Trophoblast cell (in vitro differentiated cells and primary cell): ENCODE data around the gene CT45A2.
"Not testable (repeated sequence)": the region's sequence is repeated elsewhere in the genome, so short reads cannot be mapped to it uniquely, and the experiment has no call there.

Experiments
- DNase-seq, 2 donors: peaks; one replicate each; pipeline ENCODE4 v3.0.0-alpha.2; 2016
- H2AFZ ChIP-seq: 2 replicates; pipeline ENCODE4 v1.6.1; 2013; ENCODE audit warnings: low read length, moderate library complexity, mild to moderate bottlenecking; ENCODE audit not compliant: insufficient read depth, poor library complexity
- H2AK5ac ChIP-seq: 2 replicates; pipeline ENCODE4 v1.6.1; 2013; ENCODE audit warnings: mild to moderate bottlenecking, low read length
- H2BK120ac ChIP-seq: 2 replicates; pipeline ENCODE4 v1.6.1; 2013; ENCODE audit warnings: low read length, mild to moderate bottlenecking, moderate library complexity; ENCODE audit not compliant: insufficient read depth, poor library complexity
- H2BK12ac ChIP-seq: 2 replicates; pipeline ENCODE4 v1.6.1; 2013; ENCODE audit warnings: mild to moderate bottlenecking, low read length, moderate library complexity
- H2BK5ac ChIP-seq: 2 replicates; pipeline ENCODE4 v1.6.1; 2013; ENCODE audit warnings: low read length, low read depth, moderate library complexity, mild to moderate bottlenecking; ENCODE audit not compliant: poor library complexity
- H3K14ac ChIP-seq: 2 replicates; pipeline ENCODE4 v1.6.1; 2013; ENCODE audit warnings: mild to moderate bottlenecking, low read length
- H3K18ac ChIP-seq: 2 replicates; pipeline ENCODE4 v1.6.1; 2013; ENCODE audit warnings: mild to moderate bottlenecking, low read length
- H3K23ac ChIP-seq: 2 replicates; pipeline ENCODE4 v1.6.1; 2013; ENCODE audit warnings: low read length
- H3K27ac ChIP-seq: 2 replicates; pipeline ENCODE4 v1.5.1; 2013; ENCODE audit warnings: low read depth, mild to moderate bottlenecking, inconsistent platforms, low read length, moderate library complexity
- H3K27me3 ChIP-seq: 2 replicates; pipeline ENCODE4 v1.6.1; 2013; ENCODE audit warnings: inconsistent platforms, mild to moderate bottlenecking, low read length, moderate library complexity; ENCODE audit not compliant: insufficient read depth
- H3K36me3 ChIP-seq, 2 experiments: 1 replicate in 1 of 2; 2 replicates in 1 of 2; pipeline ENCODE4 v1.6.1; 2013; ENCODE audit warnings: low read length in 2 of 2, mild to moderate bottlenecking in 2 of 2, moderate library complexity in 1 of 2; ENCODE audit not compliant: insufficient read depth in 2 of 2, control insufficient read depth in 1 of 2
- H3K4ac ChIP-seq: 2 replicates; pipeline ENCODE4 v1.6.1; 2013; ENCODE audit warnings: low read depth, mild to moderate bottlenecking, low read length, moderate library complexity
- H3K4me1 ChIP-seq, 2 experiments: 1 replicate in 1 of 2; 2 replicates in 1 of 2; pipeline ENCODE4 v1.6.1; 2013; ENCODE audit warnings: low read length in 2 of 2, mild to moderate bottlenecking in 2 of 2, moderate library complexity in 1 of 2; ENCODE audit not compliant: insufficient read depth in 2 of 2, control insufficient read depth in 1 of 2
- H3K4me2 ChIP-seq: 2 replicates; pipeline ENCODE4 v1.6.1; 2013; ENCODE audit warnings: inconsistent platforms, mild to moderate bottlenecking, low read length, moderate library complexity
- H3K4me3 ChIP-seq: 2 replicates; pipeline ENCODE4 v1.5.1; 2013; ENCODE audit warnings: mild to moderate bottlenecking, low read depth, low read length, inconsistent platforms
- H3K79me1 ChIP-seq: one replicate; pipeline ENCODE4 v1.6.1; 2013; ENCODE audit warnings: low read length
- H3K79me2 ChIP-seq: 2 replicates; pipeline ENCODE4 v1.6.1; 2013; ENCODE audit warnings: low read length, mild to moderate bottlenecking; ENCODE audit not compliant: control insufficient read depth, insufficient read depth, poor library complexity
- H3K9ac ChIP-seq: 2 replicates; pipeline ENCODE4 v1.6.1; 2013; ENCODE audit warnings: mild to moderate bottlenecking, low read length
- H3K9me3 ChIP-seq: 2 replicates; pipeline ENCODE4 v1.6.1; 2013; ENCODE audit warnings: low read depth, mild to moderate bottlenecking, control low read depth, inconsistent platforms, low read length; ENCODE audit not compliant: insufficient read depth
- H4K12ac ChIP-seq: 2 replicates; pipeline ENCODE4 v1.6.1; 2013; ENCODE audit warnings: low read depth, mild to moderate bottlenecking, low read length, moderate library complexity
- H4K8ac ChIP-seq: 2 replicates; pipeline ENCODE4 v1.6.1; 2013; ENCODE audit warnings: low read depth, mild to moderate bottlenecking, low read length, moderate library complexity
- H4K91ac ChIP-seq: one replicate; pipeline ENCODE4 v1.6.1; 2013; ENCODE audit warnings: low read depth, mild to moderate bottlenecking, low read length, moderate library complexity
- WGBS: extraction: QIAGEN DNeasy Blood & Tissue Kit; methylation state at CpG from one replicate; pipeline ENCODE4 v1.1.7; 2013; ENCODE audit warnings: missing lambda C conversion rate; ENCODE audit not compliant: insufficient read length, insufficient coverage; ENCODE audit errors: extremely low coverage; 5-methylcytosine and 5-hydroxymethylcytosine counted together

Gene CT45A2

GRCh38 chrX:135785403-135785802 lies 34.4 kb downstream of the CT45A2 start, which contains the start of gene CT45A5:
Gene CT45A5, minus strand, starts transcription at chrX:135785503. Its CDS starts 3,774 bp downstream, at chrX:135781729.
- H3K4me3 ChIP-seq, H2BK12ac ChIP-seq, H4K91ac ChIP-seq, H4K8ac ChIP-seq, H2BK120ac ChIP-seq, H2BK5ac ChIP-seq, H3K79me1 ChIP-seq, H3K4me1 ChIP-seq, H3K9me3 ChIP-seq, H3K27ac ChIP-seq, H2AK5ac ChIP-seq, H3K4me2 ChIP-seq, H3K79me2 ChIP-seq, H3K9ac ChIP-seq, H3K36me3 ChIP-seq, H3K18ac ChIP-seq, H3K14ac ChIP-seq, H3K4ac ChIP-seq, H4K12ac ChIP-seq, H3K23ac ChIP-seq, H3K27me3 ChIP-seq, DNase-seq, H2AFZ ChIP-seq: not testable (repeated sequence)
- WGBS: no CpG with 5 or more reads among the region's 16 CpGs

GRCh38 chrX:135768091-135768490 lies 51.7 kb downstream of the CT45A2 start, which contains the start of gene CT45A3:
Gene CT45A3, minus strand, starts transcription at chrX:135768191. Its CDS starts 3,747 bp downstream, at chrX:135764444.
- not testable (repeated sequence) for H3K27me3 ChIP-seq

More at GRCh38 chrX:135768091-135768490, 51.7 kb downstream of the CT45A2 start, which contains the start of gene CT45A3:
- not testable (repeated sequence) for H3K4me1 ChIP-seq, H4K12ac ChIP-seq, H2BK5ac ChIP-seq, H3K4ac ChIP-seq, H4K91ac ChIP-seq, H3K9me3 ChIP-seq, H3K27ac ChIP-seq, H3K18ac ChIP-seq, H2BK120ac ChIP-seq, H3K79me2 ChIP-seq, H3K14ac ChIP-seq, H3K9ac ChIP-seq, H3K79me1 ChIP-seq, H3K4me2 ChIP-seq, H2AFZ ChIP-seq, H3K23ac ChIP-seq, DNase-seq, H3K4me3 ChIP-seq, H4K8ac ChIP-seq, H3K36me3 ChIP-seq, H2BK12ac ChIP-seq, H2AK5ac ChIP-seq
- no CpG with 5 or more reads among the region's 17 CpGs for WGBS
